NCI-H2227 treated with DMSO at 0.1 percent for 48 hours (cell line): Measurements from ENCODE around the gene ODR4.
"Not testable (repeated sequence)": the region's sequence is repeated elsewhere in the genome, so short reads cannot be mapped to it uniquely, and the experiment has no call there.

Experiments
- DNase-seq: peaks from one replicate; lab custom pipeline; 2025; lab: John Stamatoyannopoulos, UW

ODR4 gene

DNA sequence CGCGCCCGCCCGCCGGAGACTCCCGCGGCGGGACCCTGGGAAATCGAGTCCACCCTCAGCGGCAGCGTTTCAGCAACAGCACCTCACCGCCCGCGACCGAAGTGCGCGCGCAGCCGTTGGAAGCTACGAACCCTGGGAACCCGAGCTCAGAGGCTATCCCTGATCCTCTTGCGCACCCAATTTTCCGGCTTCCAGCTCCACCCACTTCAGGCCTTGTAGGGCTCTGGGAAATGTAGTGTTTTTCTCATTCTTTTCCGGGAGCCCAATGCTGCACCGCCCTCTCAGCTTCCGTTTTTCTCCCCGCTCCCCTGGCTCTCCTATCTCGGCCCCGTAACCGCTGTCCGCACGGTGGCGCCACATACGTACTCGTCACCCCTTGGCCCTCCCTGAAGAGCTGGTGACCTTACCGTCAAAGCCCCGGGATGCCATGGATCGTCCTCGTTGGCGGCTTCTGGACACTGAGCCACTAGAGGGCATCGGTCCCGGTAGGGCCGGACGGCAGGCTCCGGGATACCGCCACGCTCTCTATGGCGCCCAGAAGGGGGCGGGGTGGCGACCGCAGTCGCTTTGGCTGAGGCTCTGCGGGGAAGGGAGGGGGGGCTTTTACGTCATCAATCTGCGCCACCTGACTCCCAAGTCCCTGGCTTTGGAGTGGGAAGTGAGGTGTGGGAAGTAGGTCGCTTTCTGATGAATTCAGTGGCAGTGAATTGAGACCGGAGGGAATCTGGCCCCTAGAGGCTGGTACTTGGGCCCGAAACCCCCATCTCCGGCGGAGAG lies at the start of gene ODR4, which contains the start of gene TPR:
Gene ODR4, plus strand, starts transcription at position 687 of the 777 bp plus-strand sequence. CDS start 3,948 bp downstream, outside the sequence.
Gene TPR, minus strand, starts transcription at position 102 of the 777 bp plus-strand sequence. CDS start 225 bp downstream, outside the sequence.
- DNase-seq, result peak; percentile 99

DNA sequence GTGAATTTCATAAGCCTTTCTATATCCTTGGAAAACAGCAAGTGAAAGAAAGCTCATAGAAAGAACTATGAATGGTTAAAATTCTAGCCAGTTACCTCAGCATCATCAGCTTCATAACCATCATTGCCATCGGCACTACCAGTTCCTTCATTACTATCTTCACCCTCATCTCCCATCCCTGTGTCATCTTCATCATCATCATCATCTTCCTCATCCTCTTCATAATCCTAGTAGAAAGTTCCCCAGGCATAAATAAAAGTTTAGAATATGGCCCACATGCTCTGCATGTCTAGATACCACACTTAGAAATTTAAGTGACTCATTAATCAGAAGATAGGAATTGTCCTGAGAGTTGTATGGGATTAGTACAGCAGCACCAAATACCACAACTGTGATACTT lies 49.6 kb upstream of the ODR4 start:
- no peak for DNase-seq

DNA sequence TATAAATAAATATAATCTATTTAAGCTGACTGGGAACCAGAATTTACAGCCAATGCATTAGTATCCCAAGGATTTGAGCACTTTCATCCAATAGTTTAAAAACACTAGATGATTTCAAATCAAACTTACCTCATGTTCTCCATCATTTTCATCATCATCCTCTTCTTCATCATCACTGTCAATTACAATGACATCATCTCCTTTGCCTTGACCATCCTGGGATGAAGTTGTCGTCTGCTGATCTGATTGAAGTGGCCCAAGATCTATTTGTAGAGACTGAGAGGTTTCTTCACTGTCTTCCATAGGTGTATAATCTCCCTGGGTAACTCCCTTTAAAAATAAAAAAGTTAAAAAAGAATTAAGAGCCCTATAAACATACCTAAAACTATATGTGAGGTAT lies 48.3 kb upstream of the ODR4 start:
- no peak for DNase-seq

DNA sequence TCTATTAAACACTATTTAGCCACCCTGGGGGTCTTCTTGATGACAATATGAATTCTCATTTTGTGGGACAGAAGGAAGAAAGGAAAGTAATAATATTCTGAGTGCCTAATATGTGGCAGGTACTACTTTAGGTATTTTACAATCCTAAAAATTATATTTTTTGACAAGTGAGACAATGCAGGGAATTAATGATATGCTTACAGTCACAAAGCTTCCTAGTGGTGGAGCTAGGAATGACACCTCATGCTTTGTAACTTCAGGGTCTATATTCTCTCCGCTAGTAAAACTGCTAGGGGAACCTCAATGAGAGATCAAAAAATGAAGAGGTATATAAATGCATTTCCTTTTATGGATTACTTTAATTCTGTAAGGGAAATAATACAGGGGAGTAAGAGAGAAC lies 44.9 kb upstream of the ODR4 start:
- no peak for DNase-seq

DNA sequence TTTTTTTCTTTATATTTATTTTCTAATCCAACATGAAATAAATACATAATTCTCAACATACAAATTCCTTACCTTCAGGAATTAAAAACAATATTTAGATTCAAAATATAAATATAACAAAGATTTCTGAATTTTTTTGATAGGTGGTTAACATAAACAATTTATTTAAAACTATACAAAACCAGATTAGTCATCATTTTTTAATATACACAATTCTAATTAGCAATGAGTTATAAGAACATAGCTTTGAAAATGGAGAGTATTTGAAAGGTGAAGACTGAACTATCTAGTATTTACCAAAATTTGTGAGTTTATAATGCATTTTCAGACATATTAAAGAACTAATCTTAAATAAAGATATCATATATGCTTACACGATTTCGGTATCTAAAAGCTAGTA lies 38.1 kb upstream of the ODR4 start:
- no peak for DNase-seq

DNA sequence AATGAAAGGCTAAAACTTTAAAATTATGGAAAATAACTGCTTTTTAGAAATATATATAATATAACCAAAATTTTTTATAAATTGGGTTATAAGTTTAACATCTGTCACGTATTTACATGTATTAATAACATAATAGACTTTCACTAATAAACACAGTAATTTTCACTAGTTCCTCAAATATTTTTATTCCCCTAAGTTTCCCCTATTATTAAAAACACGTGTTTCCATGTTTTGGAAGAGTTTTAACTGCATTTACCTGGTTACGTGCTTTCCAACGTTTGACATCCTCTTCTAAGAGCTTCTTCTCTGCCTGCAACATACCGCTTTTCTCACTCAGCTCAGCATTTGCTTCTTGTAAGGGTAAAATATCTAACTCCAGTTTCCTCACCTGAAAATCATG lies 34.9 kb upstream of the ODR4 start:
- no peak for DNase-seq

DNA sequence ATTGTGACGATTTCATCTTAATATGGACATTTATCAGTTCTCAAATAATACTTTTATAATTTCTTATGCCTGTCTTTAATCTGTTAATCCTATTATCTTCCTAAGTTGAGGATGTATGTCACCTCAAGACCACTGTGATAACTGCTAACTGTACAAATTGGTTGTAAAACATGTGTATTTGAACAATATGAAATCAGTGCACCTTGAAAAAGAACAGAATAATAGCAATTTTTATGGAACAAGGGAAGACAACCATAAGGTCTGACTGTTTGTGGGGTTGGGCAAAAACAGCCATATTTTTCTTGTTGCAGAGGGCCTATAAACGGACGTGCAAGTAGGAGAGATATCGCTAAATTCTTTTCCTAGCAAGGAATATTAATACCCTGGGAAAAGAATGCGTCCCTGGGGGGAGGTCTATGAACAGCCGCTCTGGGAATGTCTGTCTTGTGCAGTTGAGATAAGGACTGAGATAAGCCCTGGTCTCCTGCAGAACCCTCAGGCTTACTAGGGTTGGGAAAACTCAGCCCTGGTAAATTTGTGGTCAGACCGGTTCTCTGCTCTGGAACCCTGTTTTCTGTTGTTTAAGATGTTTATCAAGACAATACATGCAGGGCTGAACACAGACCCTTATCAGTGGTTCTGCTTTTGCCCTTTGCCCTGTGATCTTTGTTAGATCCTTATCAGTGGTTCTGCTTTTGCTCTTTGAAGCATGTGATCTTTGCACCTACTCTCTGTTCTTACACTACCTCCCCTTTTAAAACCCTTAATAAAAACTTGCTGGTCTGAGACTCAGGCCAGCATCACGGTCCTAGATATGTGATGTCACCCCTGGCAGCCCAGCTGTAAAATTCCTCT lies 27.6 kb upstream of the ODR4 start:
- not testable (repeated sequence) for DNase-seq

DNA sequence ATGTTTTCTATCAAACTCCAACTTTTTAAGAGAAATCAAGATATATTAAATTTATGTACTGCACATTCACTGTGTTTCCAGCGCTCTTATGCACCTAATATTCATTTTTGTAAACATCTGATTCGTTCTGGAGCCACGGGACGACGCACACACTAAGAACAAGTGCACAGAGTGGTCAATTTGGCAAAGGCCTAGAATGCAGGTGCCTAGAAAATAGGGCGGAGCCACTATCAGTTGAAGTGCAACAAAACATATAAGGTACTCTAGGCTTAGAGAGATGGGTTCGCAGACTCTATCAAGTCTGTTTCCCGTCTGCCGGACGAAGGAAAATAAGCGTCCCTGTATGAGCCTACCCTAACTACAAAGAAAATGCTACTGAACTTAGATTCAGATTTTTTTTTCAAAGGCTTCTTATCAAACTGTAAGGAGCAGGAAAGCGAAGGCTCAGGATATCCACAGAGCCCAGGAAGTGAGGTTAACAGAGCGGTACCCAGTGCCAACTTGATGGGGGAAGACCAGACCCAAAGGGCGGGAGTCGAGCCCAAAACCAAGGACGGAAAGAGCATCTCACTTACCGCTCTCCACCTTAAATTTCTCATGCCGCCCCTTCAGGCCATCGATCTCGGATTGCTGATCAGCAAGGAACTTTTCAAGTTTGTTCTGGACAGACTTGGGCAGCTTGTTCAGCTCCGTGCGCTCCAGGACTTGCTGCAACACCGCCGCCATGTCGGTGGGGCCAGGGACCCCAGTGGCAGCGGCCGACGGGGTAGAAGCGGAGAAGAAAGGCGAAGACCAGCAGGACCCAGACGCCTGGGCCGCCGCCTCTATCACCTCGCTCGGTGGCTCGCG lies 1.1 kb upstream of the ODR4 start:
- no peak for DNase-seq

DNA sequence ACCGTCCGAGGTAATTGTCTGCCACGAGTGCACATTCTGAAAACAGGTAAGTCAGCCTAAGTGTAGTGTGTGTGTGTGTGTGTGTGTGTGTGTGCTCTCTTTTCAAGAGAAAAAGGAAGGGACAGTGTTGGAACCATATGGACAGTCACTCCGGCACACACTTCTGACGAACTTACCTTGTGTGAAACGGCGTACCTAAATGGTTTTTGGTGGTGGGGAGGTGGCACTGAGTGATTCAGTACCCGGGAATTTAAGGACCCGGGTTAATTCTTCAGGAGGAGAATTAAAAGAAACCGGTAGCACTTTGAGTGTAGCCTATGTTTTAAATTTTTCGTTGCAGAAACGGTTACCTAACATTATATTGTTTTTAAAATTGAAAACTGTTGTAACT lies 286 bp downstream of the ODR4 start:
- DNase-seq, result no peak

DNA sequence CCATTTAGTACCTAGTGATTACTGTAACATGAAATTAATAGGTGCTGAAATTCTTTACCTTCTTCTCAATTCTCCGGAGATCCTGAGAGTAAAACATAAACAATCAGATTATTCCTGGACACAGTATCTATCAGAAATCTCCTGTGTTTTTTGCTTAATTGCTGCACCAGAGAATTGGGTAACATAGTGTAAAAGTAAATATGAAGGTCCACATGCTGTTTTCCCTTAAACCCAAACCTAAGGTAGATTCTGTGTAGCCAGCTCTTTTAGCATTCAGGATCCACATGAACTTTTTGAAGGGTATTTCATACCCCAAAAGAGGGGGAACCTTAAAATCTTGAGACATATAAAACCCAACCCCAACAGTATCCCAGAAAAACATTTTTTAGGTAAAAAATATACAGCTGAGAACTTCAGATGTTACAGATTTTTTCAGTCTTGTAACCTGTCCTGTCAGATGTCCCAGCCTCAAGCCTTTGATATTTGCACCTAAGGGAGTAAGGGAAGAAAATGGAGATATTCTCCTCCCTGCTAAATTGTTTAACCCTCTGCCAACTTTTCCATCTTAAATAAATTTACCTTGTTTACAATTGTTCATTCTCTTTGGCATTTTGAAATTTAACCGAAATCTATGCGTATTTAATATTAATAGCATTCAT lies 11.2 kb downstream of the ODR4 start:
- no peak for DNase-seq

DNA sequence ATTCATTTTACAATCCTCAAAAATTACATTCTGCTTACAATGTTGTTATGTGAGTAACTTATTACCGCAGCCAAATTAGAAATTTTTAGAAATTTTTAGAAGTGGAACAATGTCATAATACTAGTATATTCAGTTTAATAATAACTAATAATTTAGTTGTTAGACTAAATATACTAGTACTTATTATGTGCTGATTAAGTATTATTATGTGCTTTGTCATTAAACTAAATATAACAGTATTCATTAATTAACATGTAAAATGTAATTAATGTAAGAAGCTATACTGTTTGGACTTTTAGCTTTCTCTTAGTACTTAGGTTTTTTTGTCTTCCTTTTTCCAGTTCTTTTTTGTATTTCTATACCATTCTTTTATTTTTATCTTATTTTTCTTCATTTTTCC lies 15.3 kb downstream of the ODR4 start:
- no peak for DNase-seq

DNA sequence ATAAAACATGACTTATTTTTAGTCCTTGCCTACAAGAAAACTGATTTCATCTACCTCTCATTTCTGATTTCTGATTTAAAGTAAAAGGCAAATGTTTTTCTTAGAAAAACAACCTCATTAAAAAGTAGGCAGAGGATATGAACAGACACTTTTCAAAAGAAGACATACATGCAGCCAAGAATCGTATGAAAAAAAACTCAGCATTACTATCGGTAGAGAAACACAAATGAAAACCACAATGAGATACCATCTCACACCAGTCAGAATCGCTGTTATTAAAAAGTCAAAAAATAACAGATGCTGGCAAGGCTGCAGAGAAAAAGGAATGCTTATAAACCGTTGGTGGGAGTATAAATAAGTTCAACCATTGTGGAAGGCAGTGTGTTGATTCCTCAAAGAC lies 16.2 kb downstream of the ODR4 start:
- no peak for DNase-seq

DNA sequence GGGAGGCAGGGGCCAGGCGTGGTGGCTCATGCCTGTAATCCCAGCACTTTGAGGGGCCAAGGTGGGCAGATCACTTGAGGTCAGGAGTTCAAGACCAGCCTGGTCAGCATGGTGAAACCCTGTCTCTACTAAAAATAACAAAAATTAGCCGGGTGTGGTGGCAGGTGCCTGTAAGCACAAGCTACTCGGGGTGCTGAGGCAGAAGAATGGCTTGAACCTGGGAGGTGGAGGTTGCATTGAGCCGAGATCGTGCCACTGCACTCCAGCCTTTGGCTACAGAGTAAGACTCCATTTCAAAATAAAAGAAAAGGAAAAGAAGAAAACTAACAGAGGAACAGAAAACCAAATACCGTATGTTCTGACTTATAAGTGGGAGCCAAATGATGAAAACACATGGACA lies 17.1 kb downstream of the ODR4 start:
- DNase-seq, result not testable (repeated sequence)

DNA sequence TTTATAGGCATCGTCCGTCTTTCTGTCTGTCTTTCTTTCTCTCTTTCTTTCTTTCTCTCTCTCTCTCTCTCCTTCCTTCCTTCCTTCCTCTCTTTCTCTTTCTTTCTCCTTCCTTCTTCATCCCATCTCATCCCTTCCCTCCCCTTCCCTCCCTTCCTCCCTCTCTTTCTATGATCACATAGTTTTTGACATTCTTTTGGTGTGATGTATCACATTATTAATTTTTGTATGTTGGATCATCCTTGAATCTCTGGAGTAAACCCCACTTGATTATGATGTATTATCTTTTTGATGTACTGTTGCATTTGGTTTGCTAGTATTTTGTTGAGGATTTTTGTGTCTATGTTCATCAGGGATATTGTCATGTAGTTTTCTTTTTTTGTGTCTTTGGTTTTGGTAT lies 25.8 kb downstream of the ODR4 start:
- DNase-seq, result not testable (repeated sequence)

DNA sequence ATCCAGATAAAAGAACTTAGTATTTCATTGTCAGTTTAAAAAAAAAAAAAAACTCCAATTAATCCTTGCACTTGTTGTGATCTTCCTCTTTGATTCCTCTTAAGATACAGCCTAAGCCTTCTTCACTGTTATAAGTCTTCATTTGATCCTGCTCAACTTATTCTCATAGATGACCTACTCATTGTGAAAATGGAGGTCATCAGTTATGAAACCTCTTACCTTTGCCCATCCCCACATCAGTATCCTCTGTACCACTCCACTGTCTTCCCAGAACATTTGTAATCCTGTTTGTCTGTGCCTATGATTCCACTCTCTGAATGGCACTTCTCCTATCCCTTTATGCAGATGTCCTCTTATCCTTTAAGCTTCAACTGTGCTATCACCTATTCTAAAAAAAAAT lies 28.0 kb downstream of the ODR4 start:
- DNase-seq, result no peak

DNA sequence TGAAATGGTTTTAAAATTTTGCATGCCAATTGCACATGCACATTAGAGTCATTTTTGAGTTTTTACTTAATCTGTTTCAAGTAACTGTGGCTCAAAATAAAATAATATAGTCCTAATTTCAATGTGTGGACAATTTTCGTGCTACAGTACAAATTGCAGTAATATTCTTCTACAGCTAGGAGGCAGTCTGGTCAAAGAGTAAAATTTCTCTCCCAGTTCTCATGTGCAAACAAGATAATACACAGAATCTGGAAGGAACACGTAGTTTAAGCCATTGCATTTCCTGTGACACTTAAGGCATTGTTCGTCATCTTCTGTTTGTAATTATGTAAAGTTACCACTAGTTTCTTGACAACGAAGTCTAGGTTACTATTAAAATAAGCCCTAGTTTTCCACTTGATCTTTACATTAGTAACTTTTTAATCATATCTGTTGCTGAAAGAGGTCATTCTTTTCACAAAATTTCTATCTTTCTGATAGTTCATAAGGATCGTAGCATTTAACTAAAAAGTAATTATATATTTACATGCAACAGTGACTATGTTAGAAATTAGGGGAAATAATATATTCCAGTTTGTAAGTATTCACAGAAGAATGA lies 28.9 kb downstream of the ODR4 start:
- DNase-seq, result peak; percentile 44

DNA sequence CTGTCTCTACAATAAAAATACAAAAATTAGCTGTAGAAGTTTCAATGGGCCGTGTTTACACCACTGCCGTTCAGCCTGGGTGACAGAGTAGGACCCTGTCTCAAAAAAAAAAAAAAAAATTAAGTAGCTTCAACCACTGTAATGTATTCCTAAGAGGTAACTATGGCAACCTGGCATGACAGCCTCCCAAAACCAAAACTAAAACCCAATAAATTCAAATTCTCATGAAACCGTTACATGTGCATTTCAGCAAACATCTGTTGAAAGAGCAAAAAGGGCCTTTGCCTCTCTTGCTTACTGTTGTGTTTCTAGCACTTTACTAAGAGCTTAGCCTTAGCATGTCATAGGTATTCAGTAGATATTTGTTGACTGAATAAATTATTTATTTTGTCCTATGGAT lies 33.5 kb downstream of the ODR4 start:
- no peak for DNase-seq

DNA sequence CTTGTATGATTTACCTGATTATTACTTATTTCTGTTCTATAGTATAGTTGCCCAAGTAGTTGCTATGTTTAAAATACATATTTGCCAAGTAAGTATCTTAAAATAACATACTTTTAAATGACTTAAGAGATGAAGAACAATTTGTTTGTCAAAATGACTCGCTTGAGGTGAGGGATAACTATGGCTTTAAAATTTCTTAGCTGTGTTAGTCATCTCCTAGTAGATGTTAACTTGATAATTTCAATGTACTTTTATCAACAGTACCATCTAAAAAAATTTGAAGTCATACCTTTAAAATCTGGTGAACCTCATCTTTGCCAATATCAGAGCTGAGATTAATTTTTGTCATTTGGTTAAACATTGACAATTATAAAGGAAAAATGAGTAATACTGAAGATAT lies 37.7 kb downstream of the ODR4 start:
- DNase-seq, result no peak

DNA sequence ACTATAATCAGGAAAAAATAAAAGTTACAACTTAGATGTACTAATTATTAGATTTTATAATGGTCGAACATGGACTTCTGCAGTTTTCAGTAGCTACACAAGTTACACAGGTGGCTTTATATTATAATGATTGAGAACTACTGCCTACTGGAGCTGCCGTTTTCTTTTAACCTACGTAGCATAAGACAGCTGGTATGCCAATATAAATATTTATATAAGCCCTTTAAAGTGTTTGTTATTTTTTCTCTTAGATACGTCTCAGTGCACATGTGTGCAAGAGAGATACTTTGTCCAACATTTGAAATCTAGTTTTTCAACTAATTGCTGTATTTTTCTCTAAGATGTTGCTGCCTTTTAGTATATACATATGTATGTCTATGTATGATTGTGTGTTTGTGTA lies 42.9 kb downstream of the ODR4 start:
- DNase-seq, result no peak

DNA sequence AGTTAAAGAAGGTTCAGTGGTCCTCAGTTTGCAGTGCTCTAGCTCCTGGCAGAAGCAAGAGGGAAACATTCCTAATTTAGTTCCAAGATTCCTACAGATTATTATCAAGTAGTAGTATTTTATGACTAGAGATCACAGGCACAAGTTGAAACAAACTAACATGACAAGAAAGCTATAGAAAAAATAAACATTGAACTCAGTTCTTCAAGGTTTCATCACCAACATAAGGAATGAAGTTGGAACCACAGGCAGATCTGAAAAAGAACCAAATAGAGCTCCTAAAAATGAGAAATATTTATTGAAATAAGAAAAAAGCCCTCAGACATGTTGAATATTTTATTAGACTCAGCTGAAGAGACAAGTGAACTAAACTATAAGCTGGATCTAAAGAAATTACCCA lies 44.7 kb downstream of the ODR4 start:
- no peak for DNase-seq

DNA sequence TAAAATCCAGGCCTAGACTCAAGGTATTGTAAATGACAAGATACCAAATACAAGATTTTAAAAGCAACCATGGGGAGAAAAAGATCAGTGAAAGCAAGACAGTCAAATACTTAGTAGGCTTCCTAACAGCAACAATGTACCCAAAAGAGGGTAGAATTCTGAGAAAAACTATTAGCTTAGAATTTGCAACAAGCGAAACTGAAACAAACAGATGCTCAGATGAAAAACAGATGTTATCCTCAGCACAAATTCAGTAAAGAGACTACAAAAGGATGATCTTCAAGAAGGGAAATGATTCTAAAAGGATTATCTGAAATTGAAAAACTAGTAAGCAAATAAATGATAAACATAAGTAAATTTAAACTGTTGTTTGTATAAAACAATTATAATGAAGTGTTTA lies 45.3 kb downstream of the ODR4 start:
- DNase-seq, result no peak
